ENCODE results near the gene ZNF438.

- TF ChIP-seq CTCF (conservative IDR thresholded peaks at IDR 0.05) (no peak), ZFX (IDR thresholded peaks at IDR 0.05) (no peak)
These were observed 8.1 kb downstream of the ZNF438 start for GRCh38 chr10:31023558-31023957.
